ENCODE results near the gene SBNO2. TPM values are rescaled to one million over a fixed set of nuclear protein-coding genes. Genes with fewer than 3 reads are reported as not detected.

The SBNO2 gene
- total RNA-seq, 6 donors from 2014 or later, result 44.8 to 159 (median 106) TPM

DNA sequence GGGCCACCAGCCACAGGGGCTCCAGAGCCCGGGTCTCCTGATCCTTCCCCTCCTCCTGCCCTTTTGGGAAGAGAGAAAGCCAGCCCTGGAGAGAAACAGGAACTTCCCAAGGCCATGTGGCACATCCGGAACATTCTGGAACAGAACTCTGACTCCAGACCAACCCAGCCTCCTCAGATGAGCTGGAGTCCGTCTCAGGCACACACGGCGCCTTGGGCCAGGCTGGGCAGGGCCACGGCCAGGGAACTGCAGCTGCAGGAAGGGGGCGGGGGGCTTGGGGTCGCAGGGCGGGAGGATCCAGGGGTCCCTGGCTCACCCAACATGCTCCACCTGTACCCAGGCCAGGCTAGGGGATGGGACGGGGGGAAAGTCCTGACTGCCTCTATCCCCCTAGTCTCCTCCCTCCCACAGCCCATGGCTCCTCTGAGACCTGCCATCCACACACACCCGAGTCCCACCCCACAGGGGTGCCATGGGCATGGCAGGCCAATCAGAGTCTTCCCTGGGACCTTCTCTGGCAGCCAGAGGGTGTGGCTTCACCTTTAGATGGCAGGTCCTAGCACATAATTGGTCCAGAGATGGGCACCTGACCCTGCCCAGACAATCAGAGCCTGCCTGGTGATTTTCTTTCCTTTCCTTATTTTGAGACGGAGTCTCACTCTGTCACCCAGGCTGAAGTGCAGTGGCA, 22.9 kb downstream of the SBNO2 start:
- DNase-seq, result peak in 1 of 2 donors; percentile 64
- Histone ChIP-seq H3K9me3 (no peaks in the 10 kb centered on the region), H3K4me1 (peaks cover 65 to 79% (median 68%) of the 10 kb centered on the region in 4 donors), H3K27me3 (no peaks in the 10 kb centered on the region), H3K36me3 (peaks cover 5 to 61% (median 49%) of the 10 kb centered on the region in 4 donors), H3K4me3 (peak overlapping the region in 1 of 4 donors; percentile 14), H3K27ac (peak overlapping the region; percentile 80 to 98 (median 91))
- no peak for ATAC-seq (ENCODE audit: low FRiP score in 2 of 2)
- TF ChIP-seq EP300 (IDR thresholded peaks at IDR 0.05) (peak in 2 of 4 donors; percentile 72 to 86), POLR2AphosphoS5 (IDR thresholded peaks at IDR 0.05) (peak; percentile 68 to 81), POLR2A (IDR thresholded peaks at IDR 0.05) (peak in 2 of 4 donors; percentile 20 to 27)
- TF ChIP-seq, protein P1, sequence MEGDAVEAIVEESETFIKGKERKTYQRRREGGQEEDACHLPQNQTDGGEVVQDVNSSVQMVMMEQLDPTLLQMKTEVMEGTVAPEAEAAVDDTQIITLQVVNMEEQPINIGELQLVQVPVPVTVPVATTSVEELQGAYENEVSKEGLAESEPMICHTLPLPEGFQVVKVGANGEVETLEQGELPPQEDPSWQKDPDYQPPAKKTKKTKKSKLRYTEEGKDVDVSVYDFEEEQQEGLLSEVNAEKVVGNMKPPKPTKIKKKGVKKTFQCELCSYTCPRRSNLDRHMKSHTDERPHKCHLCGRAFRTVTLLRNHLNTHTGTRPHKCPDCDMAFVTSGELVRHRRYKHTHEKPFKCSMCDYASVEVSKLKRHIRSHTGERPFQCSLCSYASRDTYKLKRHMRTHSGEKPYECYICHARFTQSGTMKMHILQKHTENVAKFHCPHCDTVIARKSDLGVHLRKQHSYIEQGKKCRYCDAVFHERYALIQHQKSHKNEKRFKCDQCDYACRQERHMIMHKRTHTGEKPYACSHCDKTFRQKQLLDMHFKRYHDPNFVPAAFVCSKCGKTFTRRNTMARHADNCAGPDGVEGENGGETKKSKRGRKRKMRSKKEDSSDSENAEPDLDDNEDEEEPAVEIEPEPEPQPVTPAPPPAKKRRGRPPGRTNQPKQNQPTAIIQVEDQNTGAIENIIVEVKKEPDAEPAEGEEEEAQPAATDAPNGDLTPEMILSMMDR (IDR thresholded peaks at IDR 0.05), result no peak
- WGBS, 2 donors, result 72 to 88% methylated on average over 2 to 12 of the region's 12 CpGs

DNA sequence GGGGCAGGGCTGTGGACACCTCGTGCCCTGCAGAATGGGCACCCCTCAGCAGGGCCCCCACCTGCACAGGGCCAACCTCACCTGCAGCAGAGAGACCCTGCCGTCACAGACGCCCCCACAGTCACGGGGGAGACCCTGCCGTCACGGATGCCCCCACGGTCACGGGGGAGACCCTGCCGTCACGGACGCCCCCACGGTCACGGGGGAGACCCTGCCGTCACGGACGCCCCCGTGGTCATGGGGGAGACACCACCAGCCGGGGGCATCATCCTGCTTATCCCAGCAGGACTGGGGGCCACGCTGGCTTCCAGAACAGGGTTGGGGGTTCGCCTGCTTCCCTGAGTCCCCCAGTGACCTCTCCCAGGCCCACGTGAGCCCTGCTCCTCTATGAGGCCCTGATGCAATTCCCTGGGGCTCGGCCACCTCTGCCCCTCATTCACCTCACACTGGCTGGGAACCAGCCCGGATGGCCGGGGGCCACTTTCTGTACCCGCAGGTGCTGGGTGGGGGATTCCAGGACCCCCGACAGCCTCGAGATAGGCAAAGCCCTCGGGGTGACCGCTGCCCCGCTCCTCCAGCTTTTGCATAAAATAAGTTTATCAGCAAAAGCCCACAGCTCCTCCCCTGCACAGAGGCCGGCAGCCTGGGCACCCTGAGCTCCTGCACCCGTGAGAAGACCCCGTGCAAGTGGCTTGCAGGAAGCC, 23.6 kb downstream of the SBNO2 start:
- TF ChIP-seq, protein P1 (IDR thresholded peaks at IDR 0.05), result no peak
- TF ChIP-seq POLR2A (IDR thresholded peaks at IDR 0.05) (no peak), EP300 (IDR thresholded peaks at IDR 0.05) (no peak), POLR2AphosphoS5 (IDR thresholded peaks at IDR 0.05) (no peak)
- peaks cover 5 to 68% (median 53%) of the 10 kb centered on the region in 4 donors for H3K36me3 ChIP-seq
- peak overlapping the region in 1 of 4 donors; percentile 14 for H3K4me3 ChIP-seq
- peaks cover 58 to 72% (median 62%) of the 10 kb centered on the region in 4 donors for H3K4me1 ChIP-seq
- ATAC-seq (ENCODE audit: low FRiP score in 2 of 2) (no peak), DNase-seq (peak in 1 of 2 donors; percentile 70)
- 93 to 95% methylated on average over 28 to 32 of the region's 33 CpGs for WGBS, 2 donors
- peak overlapping the region; percentile 80 to 98 (median 91) for H3K27ac ChIP-seq
- H3K27me3 ChIP-seq, result no peaks in the 10 kb centered on the region
- H3K9me3 ChIP-seq, result no peaks in the 10 kb centered on the region

DNA sequence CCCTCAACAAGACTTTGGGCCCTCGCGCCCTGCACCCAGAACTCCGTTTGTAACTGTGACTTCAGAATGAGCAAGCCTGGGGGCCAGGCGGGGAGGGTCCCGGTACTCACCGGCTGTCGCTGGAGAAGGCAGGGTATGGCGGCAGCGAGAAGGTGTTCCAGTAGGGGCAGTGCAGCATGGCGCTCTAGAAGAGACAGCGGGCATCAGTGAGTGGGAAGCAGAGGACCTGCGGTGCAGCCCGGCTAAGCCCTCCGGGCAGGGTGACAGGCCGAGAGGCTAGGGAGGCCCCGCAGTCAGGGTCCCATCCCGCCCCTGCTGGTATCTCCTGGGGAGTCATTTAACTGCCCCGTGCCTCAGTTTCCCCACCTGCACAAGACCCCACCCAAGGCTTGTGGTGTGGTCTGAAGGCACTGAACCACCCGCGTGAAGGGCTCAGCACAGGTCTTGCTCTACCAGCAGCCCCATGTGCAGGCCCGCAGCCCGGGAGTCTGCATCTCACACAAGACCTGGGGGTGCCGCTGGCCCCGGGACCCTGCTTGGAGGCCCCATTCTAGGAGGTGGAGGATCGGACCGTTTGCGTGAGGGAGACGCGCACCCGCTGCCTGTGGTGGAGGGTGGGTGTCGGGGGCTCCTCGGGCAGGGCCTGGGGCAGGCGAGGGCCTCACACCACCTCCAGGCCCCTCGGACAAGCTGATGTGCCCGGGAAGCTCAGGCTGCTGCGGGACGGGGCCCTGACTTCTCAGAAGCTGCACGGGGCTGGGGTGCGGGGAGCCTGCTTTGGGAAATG, 24.6 kb downstream of the SBNO2 start:
- DNase-seq, result peak in 1 of 2 donors; percentile 75
- H3K4me1 ChIP-seq, result peaks cover 48 to 62% (median 52%) of the 10 kb centered on the region in 4 donors
- H3K27ac ChIP-seq, result peak overlapping the region in 3 of 4 donors; percentile 86 to 98 (median 96)
- no peaks in the 10 kb centered on the region for H3K9me3 ChIP-seq
- no peaks in the 10 kb centered on the region for H3K27me3 ChIP-seq
- no peak for TF ChIP-seq POLR2A (IDR thresholded peaks at IDR 0.05)
- no peak for TF ChIP-seq POLR2AphosphoS5 (IDR thresholded peaks at IDR 0.05)
- TF ChIP-seq, protein P1 (IDR thresholded peaks at IDR 0.05), result no peak
- TF ChIP-seq EP300 (IDR thresholded peaks at IDR 0.05), result no peak
- peaks cover 5 to 73% (median 54%) of the 10 kb centered on the region in 4 donors for H3K36me3 ChIP-seq
- ATAC-seq (ENCODE audit: low FRiP score in 2 of 2), result no peak
- WGBS, 2 donors, result 96 to 97% methylated on average over 18 to 32 of the region's 39 CpGs
- no peak overlapping the region for H3K4me3 ChIP-seq

DNA sequence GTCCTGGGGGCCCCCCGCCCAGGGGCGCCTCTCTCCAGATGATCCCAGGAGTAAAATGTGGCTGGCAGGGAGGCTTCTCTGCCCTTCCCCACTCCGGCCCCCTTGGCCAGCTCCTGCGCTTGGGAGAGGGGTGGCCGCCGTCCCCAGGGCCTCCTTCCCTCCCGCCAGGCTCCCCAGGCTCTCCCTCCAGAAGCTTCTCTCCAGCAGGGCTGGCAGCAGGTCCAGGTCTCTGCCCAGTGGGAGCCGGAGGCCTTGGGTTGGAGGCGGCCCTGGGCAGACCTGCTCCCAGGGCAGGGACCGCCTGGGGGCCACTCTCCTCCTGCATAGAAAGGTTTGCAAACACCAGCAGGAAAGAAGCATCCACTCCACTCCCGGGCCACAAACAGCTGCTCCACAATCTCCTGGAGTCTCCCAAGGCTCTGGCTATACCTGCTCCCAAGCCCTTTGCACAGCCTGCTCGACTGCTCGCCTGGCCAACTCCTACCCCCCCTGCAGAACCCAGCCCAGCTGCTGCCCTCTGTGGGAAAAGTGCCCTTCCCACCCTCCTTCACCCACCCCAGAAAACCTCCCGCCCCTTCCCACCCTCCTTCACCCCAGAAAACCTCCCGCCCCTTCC, 26.0 kb downstream of the SBNO2 start:
- no peak for ATAC-seq (ENCODE audit: low FRiP score in 2 of 2)
- no peak for TF ChIP-seq POLR2A (IDR thresholded peaks at IDR 0.05)
- TF ChIP-seq EP300 (IDR thresholded peaks at IDR 0.05), result no peak
- TF ChIP-seq, protein P1 (IDR thresholded peaks at IDR 0.05), result no peak
- no peak for TF ChIP-seq POLR2AphosphoS5 (IDR thresholded peaks at IDR 0.05)
- no peaks in the 10 kb centered on the region for H3K27me3 ChIP-seq
- peak overlapping the region in 3 of 4 donors; percentile 42 to 69 (median 61) for H3K27ac ChIP-seq
- WGBS, 2 donors, result 93 to 99% methylated on average over 10 to 12 of the region's 15 CpGs
- no peak overlapping the region for H3K4me3 ChIP-seq
- H3K36me3 ChIP-seq, result peaks cover 6 to 79% (median 58%) of the 10 kb centered on the region in 4 donors
- H3K9me3 ChIP-seq, result no peaks in the 10 kb centered on the region
- peaks cover 34 to 49% (median 38%) of the 10 kb centered on the region in 4 donors for H3K4me1 ChIP-seq
- peak in 1 of 2 donors; percentile 75 for DNase-seq
